ENCODE data around the gene NCOA7.
A peak's percentile ranks its signal among the peaks of the same experiment; 100 is the strongest.

NCOA7 gene

DNA sequence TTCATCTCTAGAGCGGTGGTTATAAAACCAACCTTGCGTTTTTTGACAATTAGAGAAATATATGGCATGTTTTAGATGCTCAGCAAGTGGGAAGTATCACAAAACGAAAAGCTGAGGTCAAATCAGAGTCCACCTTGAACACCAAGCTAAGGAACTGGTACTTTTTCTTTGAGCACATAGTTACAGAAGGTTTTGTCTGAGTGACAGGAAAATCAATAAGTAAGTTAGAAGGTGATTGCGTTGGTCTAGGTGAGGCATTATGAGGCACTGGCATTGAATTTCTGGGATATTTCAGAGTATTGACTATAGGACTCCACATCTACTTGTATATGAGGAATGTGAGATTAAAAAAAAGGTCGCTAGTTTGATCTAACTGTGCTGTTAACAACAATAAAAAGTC lies 165.2 kb downstream of the NCOA7 start:
- TF ChIP-seq, protein P1, sequence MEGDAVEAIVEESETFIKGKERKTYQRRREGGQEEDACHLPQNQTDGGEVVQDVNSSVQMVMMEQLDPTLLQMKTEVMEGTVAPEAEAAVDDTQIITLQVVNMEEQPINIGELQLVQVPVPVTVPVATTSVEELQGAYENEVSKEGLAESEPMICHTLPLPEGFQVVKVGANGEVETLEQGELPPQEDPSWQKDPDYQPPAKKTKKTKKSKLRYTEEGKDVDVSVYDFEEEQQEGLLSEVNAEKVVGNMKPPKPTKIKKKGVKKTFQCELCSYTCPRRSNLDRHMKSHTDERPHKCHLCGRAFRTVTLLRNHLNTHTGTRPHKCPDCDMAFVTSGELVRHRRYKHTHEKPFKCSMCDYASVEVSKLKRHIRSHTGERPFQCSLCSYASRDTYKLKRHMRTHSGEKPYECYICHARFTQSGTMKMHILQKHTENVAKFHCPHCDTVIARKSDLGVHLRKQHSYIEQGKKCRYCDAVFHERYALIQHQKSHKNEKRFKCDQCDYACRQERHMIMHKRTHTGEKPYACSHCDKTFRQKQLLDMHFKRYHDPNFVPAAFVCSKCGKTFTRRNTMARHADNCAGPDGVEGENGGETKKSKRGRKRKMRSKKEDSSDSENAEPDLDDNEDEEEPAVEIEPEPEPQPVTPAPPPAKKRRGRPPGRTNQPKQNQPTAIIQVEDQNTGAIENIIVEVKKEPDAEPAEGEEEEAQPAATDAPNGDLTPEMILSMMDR (IDR thresholded peaks at IDR 0.05; ENCODE audit: low read length, missing control alignments) = no peak
- DNase-seq (ENCODE audit: low read depth) = no peak
- peak overlapping the region; percentile 74 for H3K4me3 ChIP-seq (replicated peaks; ENCODE audit: low read depth, low read length)

DNA sequence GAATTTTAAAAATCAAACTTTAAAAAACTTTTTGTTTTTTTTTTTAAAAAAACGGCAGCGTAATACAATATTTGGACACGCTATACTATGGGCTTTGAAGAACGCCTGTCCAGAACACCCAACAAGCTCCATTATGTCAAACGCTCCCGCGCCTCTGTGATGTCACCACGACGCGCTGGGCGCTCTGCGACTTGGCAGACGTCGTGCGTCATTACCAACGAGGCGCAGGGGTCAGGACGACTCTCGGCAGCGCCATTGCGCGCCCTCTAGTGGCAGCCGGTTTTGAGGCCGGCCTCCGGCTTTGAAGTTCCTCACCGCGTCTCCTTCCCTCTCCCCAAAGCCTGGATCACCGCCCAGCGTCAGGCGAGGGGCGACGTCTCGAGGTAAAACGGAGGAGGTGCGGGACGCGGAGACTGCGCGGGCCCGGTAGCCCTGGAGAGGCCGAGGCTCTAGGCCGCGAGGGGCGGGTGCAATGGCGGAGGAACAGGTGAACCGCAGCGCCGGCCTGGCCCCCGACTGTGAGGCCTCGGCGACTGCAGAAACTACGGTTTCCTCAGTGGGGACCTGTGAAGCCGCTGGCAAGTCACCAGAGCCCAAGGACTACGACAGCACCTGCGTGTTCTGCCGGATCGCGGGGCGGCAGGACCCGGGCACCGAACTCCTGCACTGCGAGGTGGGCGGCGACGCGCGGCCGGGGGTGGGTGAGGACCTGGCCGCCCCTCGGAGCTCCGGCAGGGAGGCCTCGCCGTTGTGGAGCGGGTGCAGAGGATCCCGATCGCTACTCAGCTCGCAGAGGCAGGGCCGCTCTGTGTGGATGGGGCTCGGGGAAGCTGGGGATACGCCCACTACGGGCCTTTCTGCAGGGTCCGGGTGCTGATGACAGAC lies 166.0 kb downstream of the NCOA7 start, which contains the start of gene HINT3:
Gene HINT3 (plus strand): TSS at position 265 of the 885 bp plus-strand sequence. CDS start 208 bp downstream, at position 473.
- peak; percentile 98 for DNase-seq (ENCODE audit: low read depth)
- TF ChIP-seq, protein P1 (IDR thresholded peaks at IDR 0.05; ENCODE audit: low read length, missing control alignments) = peak; percentile 86
- peak within 1 kb of the TSS; percentile 74 for H3K4me3 ChIP-seq (replicated peaks; ENCODE audit: low read depth, low read length)

DNA sequence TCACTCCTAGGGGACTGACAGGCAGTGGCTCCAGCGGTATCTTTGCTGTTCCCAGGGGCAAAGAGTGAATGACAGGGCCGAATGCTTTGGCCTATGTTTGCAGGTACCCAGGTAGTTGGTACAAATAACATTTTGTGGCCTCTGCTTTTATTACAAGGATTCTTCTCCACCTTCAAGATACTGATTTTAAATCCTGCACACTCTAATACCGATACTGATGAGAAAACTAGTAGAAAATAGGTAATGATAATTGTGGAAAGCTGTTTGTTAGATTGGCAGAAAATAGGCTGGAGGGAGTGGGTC lies 166.6 kb downstream of the NCOA7 start:
- TF ChIP-seq, protein P1 (IDR thresholded peaks at IDR 0.05; ENCODE audit: low read length, missing control alignments) = no peak
- DNase-seq (ENCODE audit: low read depth) = no peak
- H3K4me3 ChIP-seq (replicated peaks; ENCODE audit: low read depth, low read length) = peak overlapping the region; percentile 74

DNA sequence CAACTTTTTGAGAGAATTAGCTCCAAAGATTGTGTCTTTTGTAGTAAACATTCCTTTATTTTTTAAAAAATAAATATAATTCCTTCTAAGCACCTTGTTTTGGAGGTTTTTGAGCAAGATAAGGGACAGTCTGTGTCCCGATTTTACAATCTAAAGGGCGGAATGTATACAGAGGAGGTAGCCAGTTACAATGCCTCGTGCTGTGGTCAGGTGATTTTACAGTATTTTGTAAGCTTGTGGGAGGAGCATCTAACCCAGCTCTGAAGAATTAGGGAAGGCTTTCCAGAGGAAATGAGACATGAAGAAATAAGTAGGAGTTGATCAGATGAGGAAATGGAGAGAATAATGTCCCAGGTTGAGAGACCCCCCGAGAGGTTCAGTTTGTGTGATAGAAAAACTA lies 167.1 kb downstream of the NCOA7 start:
- DNase-seq (ENCODE audit: low read depth) = peak; percentile 85
- TF ChIP-seq, protein P1 (IDR thresholded peaks at IDR 0.05; ENCODE audit: low read length, missing control alignments) = no peak
- peak overlapping the region; percentile 74 for H3K4me3 ChIP-seq (replicated peaks; ENCODE audit: low read depth, low read length)

DNA sequence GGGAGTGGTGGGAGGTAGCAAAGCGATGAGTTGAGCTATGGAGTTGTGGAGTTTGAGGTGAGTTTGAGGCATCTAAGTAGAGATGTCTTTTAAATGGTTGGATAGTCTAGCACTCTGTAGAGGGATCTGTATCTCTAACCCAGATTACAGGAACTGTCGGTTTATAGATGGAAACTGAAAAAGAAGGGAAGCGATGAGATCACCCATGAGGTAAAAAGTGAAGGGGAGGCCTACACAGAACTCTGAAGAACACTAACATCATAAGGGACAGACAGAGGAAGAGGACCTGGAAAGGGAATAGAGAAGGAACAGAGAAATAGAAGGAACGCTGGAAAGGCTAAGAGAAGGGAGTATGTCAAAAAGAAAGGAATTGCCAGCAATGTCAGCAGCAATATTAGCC lies 168.3 kb downstream of the NCOA7 start:
- H3K4me3 ChIP-seq (replicated peaks; ENCODE audit: low read depth, low read length) = no peak overlapping the region
- DNase-seq (ENCODE audit: low read depth) = no peak
- TF ChIP-seq, protein P1 (IDR thresholded peaks at IDR 0.05; ENCODE audit: low read length, missing control alignments) = no peak

DNA sequence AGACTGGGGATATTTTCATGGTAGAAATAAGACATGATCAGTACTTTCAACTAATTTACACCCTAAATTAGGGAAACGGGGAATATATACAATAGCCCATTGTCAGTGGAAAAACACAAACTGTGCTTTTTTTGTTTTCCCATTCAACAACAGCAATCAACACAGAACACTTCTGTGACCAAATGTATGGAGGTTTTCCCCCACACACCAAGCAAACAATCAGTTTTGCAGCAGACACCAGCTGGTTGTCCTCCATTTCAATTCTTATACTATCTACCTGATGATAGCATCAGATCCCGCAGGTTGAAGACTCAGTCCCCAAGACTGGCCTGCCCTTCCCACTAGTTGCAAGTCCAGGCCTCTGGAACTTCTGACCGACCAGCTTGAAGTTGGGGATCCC lies 170.4 kb downstream of the NCOA7 start:
- TF ChIP-seq, protein P1 (IDR thresholded peaks at IDR 0.05; ENCODE audit: low read length, missing control alignments) = no peak
- DNase-seq (ENCODE audit: low read depth) = no peak
- no peak overlapping the region for H3K4me3 ChIP-seq (replicated peaks; ENCODE audit: low read depth, low read length)
